Fibroblast of lung (primary cell): ENCODE measurements around the gene GRAMD2A. TPM values are rescaled to one million over a fixed set of nuclear protein-coding genes. Genes with fewer than 3 reads are reported as not detected.
A peak's percentile ranks its signal among the peaks of the same experiment; 100 is the strongest.

Source experiments
- DNase-seq, 2 donors: peaks; one replicate each; pipeline versions ENCODE4 v3.0.0 to v3.0.0-alpha.2; 2010; ENCODE audit warnings: low read depth in 2 of 2
- H2AFZ ChIP-seq: 2 replicates; pipeline ENCODE4 v1.5.1; 2012; ENCODE audit warnings: low read length, control low read depth, inconsistent platforms
- H3K27ac ChIP-seq: 2 replicates; pipeline ENCODE4 v1.5.1; 2011; ENCODE audit warnings: low read length, control low read depth; ENCODE audit not compliant: insufficient read depth
- H3K27me3 ChIP-seq: 2 replicates; pipeline ENCODE4 v1.5.1; 2011; ENCODE audit warnings: mild to moderate bottlenecking, low read length; ENCODE audit not compliant: control insufficient read depth, insufficient read depth
- H3K36me3 ChIP-seq: 2 replicates; pipeline ENCODE4 v1.5.1; 2011; ENCODE audit warnings: low read length; ENCODE audit not compliant: control insufficient read depth, insufficient read depth
- H3K4me1 ChIP-seq: 2 replicates; pipeline ENCODE4 v1.5.1; 2011; ENCODE audit warnings: low read length; ENCODE audit not compliant: control insufficient read depth, insufficient read depth; ENCODE audit errors: extremely low read depth
- H3K4me2 ChIP-seq: 2 replicates; pipeline ENCODE4 v1.5.1; 2011; ENCODE audit warnings: low read length, control low read depth; ENCODE audit not compliant: insufficient read depth; ENCODE audit errors: extremely low read depth
- H3K4me3 ChIP-seq, 4 experiments: fragments of 200-600 bp in 1 of 4; sonication (generic) in 1 of 4; replicated peaks in 1 of 4; 2 replicates each; pipeline ENCODE4 v1.5.1; 2011 to 2016; ENCODE audit warnings: low read length in 4 of 4, low read depth in 3 of 4, mild to moderate bottlenecking in 3 of 4, control low read depth in 2 of 4, inconsistent platforms in 1 of 4, mixed read lengths in 1 of 4; ENCODE audit not compliant: insufficient read depth in 1 of 4; ENCODE audit errors: control extremely low read depth in 1 of 4
- H3K79me2 ChIP-seq: 2 replicates; pipeline ENCODE4 v1.5.1; 2012; ENCODE audit warnings: mild to moderate bottlenecking, low read length, inconsistent platforms; ENCODE audit not compliant: control insufficient read depth, insufficient read depth
- H3K9ac ChIP-seq: 2 replicates; pipeline ENCODE4 v1.5.1; 2011; ENCODE audit warnings: mild to moderate bottlenecking, low read length, control low read depth; ENCODE audit not compliant: insufficient read depth
- H3K9me3 ChIP-seq: 2 replicates; pipeline ENCODE4 v1.5.1; 2012; ENCODE audit warnings: low read depth, low read length; ENCODE audit not compliant: control insufficient read depth, insufficient read depth
- H4K20me1 ChIP-seq: 2 replicates; pipeline ENCODE4 v1.5.1; 2011; ENCODE audit warnings: low read length; ENCODE audit not compliant: control insufficient read depth, insufficient read depth; ENCODE audit errors: extremely low read depth
- EZH2 ChIP-seq: IDR thresholded peaks from 2 replicates; pipeline ENCODE4 v1.5.1; 2012; ENCODE audit warnings: low read length, control low read depth, mild to moderate bottlenecking; ENCODE audit errors: missing control alignments
- polyA plus RNA-seq, 2 donors: library from polyadenylated mRNA; depleted of rRNA in 1 of 2; stranded (reverse) in 1 of 2; unstranded in 1 of 2; fragments of >200 nt; gene quantifications; 2 replicates each; pipeline ENCODE4 v1.2.1, GENCODE V29; 2011 to 2012; ENCODE audit warnings: missing spikeins in 1 of 2
- total RNA-seq: library from RNA; depleted of rRNA; stranded (reverse); fragments of >200 nt; gene quantifications from 2 replicates; pipeline ENCODE4 v1.2.1, GENCODE V29; 2014
- TF ChIP-seq, protein P1 (sequence below), 2 donors: IDR thresholded peaks in 1 of 2; conservative IDR thresholded peaks in 1 of 2; 1 replicate in 1 of 2; 2 replicates in 1 of 2; pipeline ENCODE4 v1.5.1; 2011 to 2012; ENCODE audit warnings: low read length in 2 of 2, control low read depth in 1 of 2, inconsistent platforms in 1 of 2, low read depth in 1 of 2, mild to moderate bottlenecking in 1 of 2

The GRAMD2A gene
- total and polyA plus RNA-seq, 2 donors (not counting 1 experiment from before 2014, with no cell fraction given): 0.15 to 0.83 TPM

GRCh38 chr15:72200395-72201237 is 3.0 kb upstream of the GRAMD2A start:
- no peak overlapping the region for H2AFZ ChIP-seq
- H3K27ac ChIP-seq: no peak overlapping the region
- no peak overlapping the region for H3K9ac ChIP-seq
- no peaks in the 10 kb centered on the region for H3K27me3 ChIP-seq
- TF ChIP-seq EZH2: no peak
- TF ChIP-seq, protein P1, sequence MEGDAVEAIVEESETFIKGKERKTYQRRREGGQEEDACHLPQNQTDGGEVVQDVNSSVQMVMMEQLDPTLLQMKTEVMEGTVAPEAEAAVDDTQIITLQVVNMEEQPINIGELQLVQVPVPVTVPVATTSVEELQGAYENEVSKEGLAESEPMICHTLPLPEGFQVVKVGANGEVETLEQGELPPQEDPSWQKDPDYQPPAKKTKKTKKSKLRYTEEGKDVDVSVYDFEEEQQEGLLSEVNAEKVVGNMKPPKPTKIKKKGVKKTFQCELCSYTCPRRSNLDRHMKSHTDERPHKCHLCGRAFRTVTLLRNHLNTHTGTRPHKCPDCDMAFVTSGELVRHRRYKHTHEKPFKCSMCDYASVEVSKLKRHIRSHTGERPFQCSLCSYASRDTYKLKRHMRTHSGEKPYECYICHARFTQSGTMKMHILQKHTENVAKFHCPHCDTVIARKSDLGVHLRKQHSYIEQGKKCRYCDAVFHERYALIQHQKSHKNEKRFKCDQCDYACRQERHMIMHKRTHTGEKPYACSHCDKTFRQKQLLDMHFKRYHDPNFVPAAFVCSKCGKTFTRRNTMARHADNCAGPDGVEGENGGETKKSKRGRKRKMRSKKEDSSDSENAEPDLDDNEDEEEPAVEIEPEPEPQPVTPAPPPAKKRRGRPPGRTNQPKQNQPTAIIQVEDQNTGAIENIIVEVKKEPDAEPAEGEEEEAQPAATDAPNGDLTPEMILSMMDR (conservative IDR thresholded peaks at IDR 0.05 in 1 of 2, IDR thresholded peaks at IDR 0.05 in 1 of 2; ENCODE audit: low read depth in 1 of 2, low read length in 2 of 2): no peak
- H3K79me2 ChIP-seq: peaks cover 2% of the 10 kb centered on the region
- peaks cover 48% of the 10 kb centered on the region for H3K36me3 ChIP-seq
- H3K9me3 ChIP-seq: no peaks in the 10 kb centered on the region
- no peak overlapping the region for H3K4me2 ChIP-seq
- peaks cover 8% of the 10 kb centered on the region for H3K4me1 ChIP-seq
- H4K20me1 ChIP-seq: no peaks in the 10 kb centered on the region
- no peak for DNase-seq
- no peak overlapping the region for H3K4me3 ChIP-seq

DNA sequence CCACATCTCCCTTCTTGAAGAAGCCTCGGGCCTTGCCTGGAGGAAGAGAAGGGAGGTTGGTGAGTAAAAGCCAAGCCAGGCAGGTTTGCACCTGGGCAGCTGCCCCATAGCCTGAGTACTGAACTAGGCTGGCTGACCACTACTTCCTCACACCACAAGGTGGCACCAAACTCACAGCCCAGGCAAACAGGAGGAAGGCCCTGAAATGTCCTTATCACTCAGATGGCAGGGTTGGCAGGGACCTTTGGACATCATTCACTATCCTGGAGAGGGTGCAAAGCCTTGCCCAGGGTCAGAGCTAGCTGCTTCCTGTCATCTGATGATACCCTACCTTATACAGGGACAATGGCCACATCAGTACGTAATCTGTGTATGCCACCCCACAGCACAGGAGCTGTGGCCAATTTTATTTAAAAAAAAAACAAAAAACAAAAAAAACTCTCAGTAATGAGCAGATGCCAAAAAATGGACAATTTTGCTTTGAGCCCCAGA is 2.2 kb upstream of the GRAMD2A start:
- H3K79me2 ChIP-seq: peaks cover 2% of the 10 kb centered on the region
- H3K27me3 ChIP-seq: no peaks in the 10 kb centered on the region
- H4K20me1 ChIP-seq: no peaks in the 10 kb centered on the region
- peaks cover 8% of the 10 kb centered on the region for H3K4me1 ChIP-seq
- no peaks in the 10 kb centered on the region for H3K9me3 ChIP-seq
- TF ChIP-seq, protein P1 (conservative IDR thresholded peaks at IDR 0.05 in 1 of 2, IDR thresholded peaks at IDR 0.05 in 1 of 2; ENCODE audit: low read depth in 1 of 2, low read length in 2 of 2): peak; percentile 86 to 95
- TF ChIP-seq EZH2: no peak
- H3K4me2 ChIP-seq: no peak overlapping the region
- no peak overlapping the region for H3K9ac ChIP-seq
- no peak overlapping the region for H3K4me3 ChIP-seq
- H3K36me3 ChIP-seq: peaks cover 45% of the 10 kb centered on the region
- H3K27ac ChIP-seq: no peak overlapping the region
- DNase-seq: peak; percentile 54 to 78
- no peak overlapping the region for H2AFZ ChIP-seq

DNA sequence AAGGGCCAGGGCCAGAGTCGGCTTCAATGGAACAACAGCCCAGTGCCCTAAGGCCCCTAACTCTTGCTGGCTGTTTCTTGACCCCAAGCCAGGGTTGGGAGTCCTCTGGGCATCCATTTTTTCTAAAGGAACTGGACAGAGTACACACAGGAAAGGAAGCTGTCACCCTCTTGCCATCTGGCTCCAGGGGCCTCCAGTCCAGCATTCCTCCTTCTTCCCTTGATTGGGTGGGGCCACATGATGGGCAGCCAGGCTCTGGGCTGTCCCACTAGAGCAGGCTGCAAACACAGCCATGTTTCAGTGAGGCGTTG is 1.6 kb upstream of the GRAMD2A start:
- Histone ChIP-seq H3K27me3 (no peaks in the 10 kb centered on the region), H3K9me3 (no peaks in the 10 kb centered on the region), H3K27ac (no peak overlapping the region), H3K4me2 (no peak overlapping the region), H3K9ac (no peak overlapping the region), H4K20me1 (no peaks in the 10 kb centered on the region), H2AFZ (no peak overlapping the region), H3K4me1 (peaks cover 8% of the 10 kb centered on the region), H3K4me3 (no peak overlapping the region), H3K79me2 (peaks cover 2% of the 10 kb centered on the region), H3K36me3 (peaks cover 43% of the 10 kb centered on the region)
- no peak for DNase-seq
- TF ChIP-seq EZH2: no peak
- TF ChIP-seq, protein P1 (conservative IDR thresholded peaks at IDR 0.05 in 1 of 2, IDR thresholded peaks at IDR 0.05 in 1 of 2; ENCODE audit: low read depth in 1 of 2, low read length in 2 of 2): no peak
